Fibroblast of lung (primary cell): Measurements from ENCODE around the gene KRABD2.

Source experiments
- DNase-seq, 2 donors: peaks; one replicate each; pipeline versions ENCODE4 v3.0.0 to v3.0.0-alpha.2; 2010; ENCODE audit warnings: low read depth in 2 of 2
- H2AFZ ChIP-seq: 2 replicates; pipeline ENCODE4 v1.5.1; 2012; ENCODE audit warnings: low read length, control low read depth, inconsistent platforms
- H3K27ac ChIP-seq: 2 replicates; pipeline ENCODE4 v1.5.1; 2011; ENCODE audit warnings: low read length, control low read depth; ENCODE audit not compliant: insufficient read depth
- H3K27me3 ChIP-seq: 2 replicates; pipeline ENCODE4 v1.5.1; 2011; ENCODE audit warnings: mild to moderate bottlenecking, low read length; ENCODE audit not compliant: control insufficient read depth, insufficient read depth
- H3K36me3 ChIP-seq: 2 replicates; pipeline ENCODE4 v1.5.1; 2011; ENCODE audit warnings: low read length; ENCODE audit not compliant: control insufficient read depth, insufficient read depth
- H3K4me1 ChIP-seq: 2 replicates; pipeline ENCODE4 v1.5.1; 2011; ENCODE audit warnings: low read length; ENCODE audit not compliant: control insufficient read depth, insufficient read depth; ENCODE audit errors: extremely low read depth
- H3K4me2 ChIP-seq: 2 replicates; pipeline ENCODE4 v1.5.1; 2011; ENCODE audit warnings: low read length, control low read depth; ENCODE audit not compliant: insufficient read depth; ENCODE audit errors: extremely low read depth
- H3K4me3 ChIP-seq, 4 experiments: fragments of 200-600 bp in 1 of 4; sonication (generic) in 1 of 4; replicated peaks in 1 of 4; 2 replicates each; pipeline ENCODE4 v1.5.1; 2011 to 2016; ENCODE audit warnings: low read length in 4 of 4, low read depth in 3 of 4, mild to moderate bottlenecking in 3 of 4, control low read depth in 2 of 4, inconsistent platforms in 1 of 4, mixed read lengths in 1 of 4; ENCODE audit not compliant: insufficient read depth in 1 of 4; ENCODE audit errors: control extremely low read depth in 1 of 4
- H3K79me2 ChIP-seq: 2 replicates; pipeline ENCODE4 v1.5.1; 2012; ENCODE audit warnings: mild to moderate bottlenecking, low read length, inconsistent platforms; ENCODE audit not compliant: control insufficient read depth, insufficient read depth
- H3K9ac ChIP-seq: 2 replicates; pipeline ENCODE4 v1.5.1; 2011; ENCODE audit warnings: mild to moderate bottlenecking, low read length, control low read depth; ENCODE audit not compliant: insufficient read depth
- H3K9me3 ChIP-seq: 2 replicates; pipeline ENCODE4 v1.5.1; 2012; ENCODE audit warnings: low read depth, low read length; ENCODE audit not compliant: control insufficient read depth, insufficient read depth
- H4K20me1 ChIP-seq: 2 replicates; pipeline ENCODE4 v1.5.1; 2011; ENCODE audit warnings: low read length; ENCODE audit not compliant: control insufficient read depth, insufficient read depth; ENCODE audit errors: extremely low read depth
- CTCF ChIP-seq, 2 donors: IDR thresholded peaks in 1 of 2; conservative IDR thresholded peaks in 1 of 2; 1 replicate in 1 of 2; 2 replicates in 1 of 2; pipeline ENCODE4 v1.5.1; 2011 to 2012; ENCODE audit warnings: low read length in 2 of 2, control low read depth in 1 of 2, inconsistent platforms in 1 of 2, low read depth in 1 of 2, mild to moderate bottlenecking in 1 of 2
- EZH2 ChIP-seq: IDR thresholded peaks from 2 replicates; pipeline ENCODE4 v1.5.1; 2012; ENCODE audit warnings: low read length, control low read depth, mild to moderate bottlenecking; ENCODE audit errors: missing control alignments

The KRABD2 gene

GRCh38 chr17:8391711-8392110 is 15.2 kb upstream of the KRABD2 start:
- Histone ChIP-seq H3K36me3 (no peaks in the 10 kb centered on the region), H4K20me1 (no peaks in the 10 kb centered on the region), H3K4me3 (no peak overlapping the region), H3K27me3 (peaks cover 11% of the 10 kb centered on the region), H3K4me1 (no peaks in the 10 kb centered on the region), H3K27ac (no peak overlapping the region), H3K9ac (no peak overlapping the region), H3K9me3 (no peaks in the 10 kb centered on the region), H2AFZ (no peak overlapping the region), H3K79me2 (no peaks in the 10 kb centered on the region), H3K4me2 (no peak overlapping the region)
- no peak for DNase-seq
- TF ChIP-seq CTCF (conservative IDR thresholded peaks at IDR 0.05 in 1 of 2, IDR thresholded peaks at IDR 0.05 in 1 of 2; ENCODE audit: low read depth in 1 of 2, low read length in 2 of 2) (no peak), EZH2 (no peak)

GRCh38 chr17:8387914-8388651 is 11.6 kb upstream of the KRABD2 start:
- Histone ChIP-seq H3K27me3 (no peaks in the 10 kb centered on the region), H3K9ac (no peak overlapping the region), H3K79me2 (no peaks in the 10 kb centered on the region), H3K27ac (no peak overlapping the region), H3K4me1 (peaks cover 11% of the 10 kb centered on the region), H3K36me3 (no peaks in the 10 kb centered on the region), H2AFZ (no peak overlapping the region), H3K4me2 (no peak overlapping the region), H3K4me3 (no peak overlapping the region), H3K9me3 (no peaks in the 10 kb centered on the region), H4K20me1 (no peaks in the 10 kb centered on the region)
- no peak for DNase-seq
- no peak for TF ChIP-seq CTCF (conservative IDR thresholded peaks at IDR 0.05 in 1 of 2, IDR thresholded peaks at IDR 0.05 in 1 of 2; ENCODE audit: low read depth in 1 of 2, low read length in 2 of 2)
- no peak for TF ChIP-seq EZH2

- Histone ChIP-seq H3K27ac (no peak overlapping the region), H3K4me1 (peaks cover 11% of the 10 kb centered on the region), H4K20me1 (no peaks in the 10 kb centered on the region), H3K27me3 (no peaks in the 10 kb centered on the region), H3K9ac (no peak overlapping the region), H3K4me2 (no peak overlapping the region), H3K4me3 (no peak overlapping the region), H3K9me3 (no peaks in the 10 kb centered on the region), H3K36me3 (no peaks in the 10 kb centered on the region), H2AFZ (no peak overlapping the region), H3K79me2 (peaks cover 9% of the 10 kb centered on the region)
- no peak for DNase-seq
- TF ChIP-seq EZH2 (no peak), CTCF (conservative IDR thresholded peaks at IDR 0.05 in 1 of 2, IDR thresholded peaks at IDR 0.05 in 1 of 2; ENCODE audit: low read depth in 1 of 2, low read length in 2 of 2) (no peak)
Observed at GRCh38 chr17:8386841-8387240, 10.3 kb upstream of the KRABD2 start.
